GM18526 (cell line): ENCODE results near the gene PPP1R12B.

ENCODE experiments used
- POLR2A ChIP-seq: IDR thresholded peaks from 3 replicates; pipeline ENCODE4 v1.6.1; 2011; ENCODE audit not compliant: insufficient read length; ENCODE audit errors: extremely low read depth

The PPP1R12B gene

DNA sequence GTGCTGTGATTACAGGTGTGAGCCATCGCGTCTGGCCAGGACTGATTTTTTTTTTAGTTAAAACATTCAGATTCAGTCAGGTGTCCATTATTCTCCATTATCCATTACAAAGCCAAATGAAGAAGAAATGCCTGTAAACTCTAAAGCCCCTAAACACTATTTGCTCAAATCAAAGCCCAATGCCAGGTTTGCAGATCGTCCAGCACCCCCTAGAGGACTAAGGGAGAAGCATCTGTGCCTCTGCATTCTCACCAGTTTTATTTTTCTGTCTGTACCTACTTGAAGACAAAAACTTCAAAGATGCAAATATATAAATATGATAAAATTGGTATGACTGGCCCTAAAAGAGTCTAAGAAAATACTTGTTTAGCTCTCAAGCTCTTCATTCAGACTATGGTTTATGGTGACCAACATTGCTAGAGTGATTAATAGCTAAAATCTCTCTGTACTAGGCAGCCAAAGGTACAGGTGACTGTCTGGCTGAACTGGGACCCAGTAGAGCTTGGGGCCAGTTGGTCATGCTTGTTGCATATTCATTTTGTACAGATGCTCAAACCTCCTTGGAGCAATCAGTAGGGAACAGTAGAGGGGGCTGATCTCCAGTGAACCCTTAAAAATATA, 223.3 kb downstream of the PPP1R12B start:
- TF ChIP-seq POLR2A, result no peak

DNA sequence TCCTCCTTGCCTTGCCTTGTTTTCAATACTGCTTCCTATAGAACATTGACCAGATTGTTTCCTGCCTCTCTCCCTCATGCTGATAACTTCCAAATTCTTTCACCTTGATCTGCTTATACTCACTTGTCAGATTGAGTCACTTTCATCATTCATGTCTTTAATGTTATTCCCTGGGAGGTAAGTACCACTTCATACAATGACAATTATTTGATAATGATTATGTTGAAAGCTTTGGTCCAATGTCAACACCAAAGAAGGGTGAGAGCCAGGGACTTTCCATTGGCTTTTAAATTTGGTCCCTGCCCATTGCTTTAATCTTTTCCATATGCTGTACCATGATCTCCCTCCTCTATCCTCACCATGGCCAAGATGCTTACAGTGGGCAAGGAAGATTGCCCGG, 224.4 kb downstream of the PPP1R12B start:
- no peak for TF ChIP-seq POLR2A

DNA sequence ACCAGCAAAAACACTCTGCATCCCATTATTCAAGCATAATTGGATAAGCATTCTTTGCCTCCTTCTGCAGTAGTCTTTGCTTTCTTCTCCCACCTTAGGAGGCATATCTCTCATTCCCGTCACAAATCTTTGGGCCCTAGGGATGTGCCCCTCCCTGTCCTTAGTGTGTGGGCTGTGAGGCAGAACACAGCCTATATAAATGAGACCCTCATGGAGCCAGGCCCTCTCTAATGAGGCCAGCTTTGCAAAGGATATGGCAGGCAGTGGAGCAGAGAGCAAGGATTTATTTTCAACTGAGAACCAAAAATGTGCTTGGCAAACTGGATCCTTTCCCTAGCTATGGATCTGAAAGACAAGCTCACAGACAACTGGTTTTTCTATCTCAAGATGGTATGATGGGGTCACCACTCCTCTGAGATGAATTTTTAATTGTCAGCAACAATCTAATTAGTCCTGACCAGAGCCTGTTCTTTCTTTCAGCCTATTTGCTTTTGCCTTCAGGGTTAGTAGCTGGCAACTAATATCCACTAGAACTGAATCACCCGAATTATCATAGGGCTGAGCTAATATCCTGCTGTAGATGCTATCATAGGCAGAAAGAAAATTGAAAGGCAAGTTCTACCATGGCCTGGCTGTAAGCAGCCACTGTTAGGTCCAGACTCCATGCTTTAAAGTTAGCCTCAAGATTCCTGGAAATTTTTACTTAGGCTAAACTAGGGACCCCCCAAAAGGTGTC, 227.6 kb downstream of the PPP1R12B start:
- TF ChIP-seq POLR2A, result no peak

DNA sequence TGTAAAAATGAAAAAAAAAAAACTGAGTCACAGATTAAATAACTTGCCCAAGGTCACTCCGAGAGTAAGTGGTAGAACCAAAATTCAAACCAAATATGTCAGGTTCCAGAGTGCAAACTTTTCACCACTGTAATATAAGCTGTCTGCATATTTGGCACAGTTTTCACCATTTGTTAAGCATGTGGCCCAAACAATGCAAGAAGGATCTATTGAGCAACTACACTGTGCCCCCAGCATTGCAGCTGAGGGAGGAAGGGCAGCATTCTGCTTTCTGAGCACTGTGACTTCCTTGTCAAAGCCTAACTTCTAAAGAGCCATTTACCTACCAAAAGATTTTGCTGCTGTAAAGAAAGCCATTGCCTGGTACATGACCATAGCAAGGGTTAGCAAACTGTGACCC, 228.3 kb downstream of the PPP1R12B start:
- no peak for TF ChIP-seq POLR2A

- TF ChIP-seq POLR2A, result no peak
These were observed 228.9 kb downstream of the PPP1R12B start for GRCh38 chr1:202577381-202577780.

DNA sequence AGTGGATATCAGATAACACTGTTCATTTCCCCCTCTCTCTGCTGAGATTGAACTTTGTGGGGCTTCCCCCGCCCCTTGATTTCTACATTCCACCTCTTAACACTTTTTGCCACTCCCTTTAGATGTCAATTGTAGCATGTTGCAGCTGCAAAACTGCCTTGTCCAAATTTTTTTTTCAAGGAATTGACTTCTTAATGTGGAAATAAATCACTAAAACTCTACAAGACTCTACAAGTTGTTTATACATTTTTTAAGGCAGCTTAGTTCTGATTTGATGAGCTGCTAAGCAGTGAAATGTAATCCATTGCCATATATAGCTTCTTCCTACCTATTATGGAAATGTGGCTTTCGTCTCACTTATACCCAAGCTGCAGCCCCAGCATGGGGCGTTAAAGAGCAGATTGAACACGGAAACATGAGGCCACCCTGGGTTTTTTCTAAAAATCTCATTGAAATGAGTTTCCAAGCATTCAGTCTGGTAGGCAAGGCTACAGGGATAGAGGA, 229.6 kb downstream of the PPP1R12B start:
- TF ChIP-seq POLR2A, result no peak

DNA sequence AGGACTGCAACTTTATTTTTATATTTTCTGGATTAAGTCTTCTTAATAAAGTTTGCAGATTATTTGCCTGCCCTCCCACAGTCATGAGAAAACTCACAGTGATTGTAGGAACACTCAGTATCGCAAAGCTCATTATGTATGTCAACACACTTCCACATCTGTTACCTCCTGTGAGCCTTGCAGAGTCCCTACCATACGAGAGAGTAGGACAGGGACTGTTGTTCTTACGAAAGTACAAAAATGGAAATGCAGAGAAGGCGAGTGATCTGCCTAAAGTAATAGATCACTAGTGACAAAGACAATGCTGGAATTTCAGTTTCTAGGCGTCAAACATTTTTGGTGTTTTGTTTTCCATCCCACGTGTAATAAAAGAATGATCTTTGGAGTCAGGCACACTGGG, 230.1 kb downstream of the PPP1R12B start:
- no peak for TF ChIP-seq POLR2A

DNA sequence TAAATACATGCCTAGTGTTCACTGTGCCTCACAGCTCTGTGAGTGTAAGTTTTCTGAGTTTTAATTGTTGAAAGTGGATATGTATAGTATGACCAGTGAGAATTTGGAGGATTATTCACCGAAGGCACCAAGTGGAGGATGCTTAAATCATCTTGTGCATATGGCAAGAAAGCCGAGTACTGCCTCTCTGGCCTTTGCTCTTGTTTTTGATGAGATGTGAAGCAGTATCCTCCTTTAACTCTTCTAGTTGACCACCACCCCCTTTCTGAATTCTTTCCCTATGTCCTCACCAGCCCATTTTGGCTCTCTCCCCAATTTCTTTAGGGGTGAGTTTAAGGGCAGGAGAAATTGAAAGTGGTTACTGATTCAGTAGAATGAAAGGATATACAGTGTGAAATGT, 231.3 kb downstream of the PPP1R12B start:
- no peak for TF ChIP-seq POLR2A

DNA sequence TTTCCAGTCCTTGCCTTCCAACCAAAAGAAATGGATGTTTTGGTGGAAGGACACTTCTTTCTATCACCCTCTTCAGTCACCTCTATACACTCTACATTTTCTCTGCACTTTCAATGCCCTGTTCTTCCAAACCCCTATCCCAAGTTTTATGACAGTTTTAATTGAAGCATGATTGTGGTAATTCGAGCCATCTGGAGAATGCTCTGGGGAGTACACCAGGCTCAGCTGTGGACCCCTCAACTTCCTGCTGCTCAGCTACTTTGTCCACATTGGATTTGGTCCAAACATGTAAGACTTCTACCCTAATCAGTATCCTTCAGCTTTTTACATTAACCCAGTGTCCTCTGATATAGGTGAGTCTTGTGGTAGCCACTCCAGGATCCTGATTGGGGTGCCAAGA, 232.1 kb downstream of the PPP1R12B start:
- no peak for TF ChIP-seq POLR2A

DNA sequence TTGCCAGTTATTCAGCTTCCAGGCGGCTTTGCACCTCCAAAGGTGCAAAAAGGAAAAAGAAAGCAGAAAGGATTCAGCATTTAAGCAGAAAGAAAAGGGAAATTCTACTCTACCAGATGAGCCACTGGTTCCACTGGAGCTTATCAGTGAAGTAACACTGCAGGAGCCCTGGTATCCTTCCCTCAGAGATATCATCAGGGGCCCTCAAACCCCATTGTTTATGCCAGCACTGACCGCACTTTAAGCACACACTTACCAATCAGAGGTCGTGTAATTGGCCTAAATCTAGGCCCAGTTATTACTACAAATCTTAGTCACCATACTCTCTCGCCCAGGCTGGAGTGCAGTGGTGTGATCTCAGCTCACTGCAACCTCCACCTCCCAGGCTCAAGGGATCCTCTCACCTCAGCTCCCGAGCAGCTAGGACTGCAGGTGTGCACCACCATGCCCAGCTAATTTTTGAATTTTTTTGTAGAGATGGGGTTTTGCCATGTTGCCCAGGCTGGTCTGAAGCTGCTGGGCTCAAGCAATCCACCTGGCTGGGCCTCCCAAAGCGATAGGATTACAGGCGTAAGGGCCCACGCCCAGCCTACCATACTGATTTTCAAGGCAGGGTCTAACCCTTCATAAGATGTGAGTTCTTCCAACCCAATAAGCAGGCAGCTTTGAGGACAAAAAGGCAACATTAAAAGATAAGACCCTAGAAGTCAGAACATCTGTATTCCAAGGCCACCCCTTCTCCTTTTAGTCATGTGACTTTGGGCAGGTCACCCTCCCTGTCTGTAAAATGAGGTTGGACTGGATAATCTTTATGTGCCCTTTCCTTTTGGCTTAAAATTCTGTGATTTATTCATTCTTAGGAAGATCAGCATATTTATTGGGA, 236.4 kb downstream of the PPP1R12B start:
- TF ChIP-seq POLR2A, result no peak

- TF ChIP-seq POLR2A, result no peak
These were observed 237.1 kb downstream of the PPP1R12B start for GRCh38 chr1:202585590-202585933.

DNA sequence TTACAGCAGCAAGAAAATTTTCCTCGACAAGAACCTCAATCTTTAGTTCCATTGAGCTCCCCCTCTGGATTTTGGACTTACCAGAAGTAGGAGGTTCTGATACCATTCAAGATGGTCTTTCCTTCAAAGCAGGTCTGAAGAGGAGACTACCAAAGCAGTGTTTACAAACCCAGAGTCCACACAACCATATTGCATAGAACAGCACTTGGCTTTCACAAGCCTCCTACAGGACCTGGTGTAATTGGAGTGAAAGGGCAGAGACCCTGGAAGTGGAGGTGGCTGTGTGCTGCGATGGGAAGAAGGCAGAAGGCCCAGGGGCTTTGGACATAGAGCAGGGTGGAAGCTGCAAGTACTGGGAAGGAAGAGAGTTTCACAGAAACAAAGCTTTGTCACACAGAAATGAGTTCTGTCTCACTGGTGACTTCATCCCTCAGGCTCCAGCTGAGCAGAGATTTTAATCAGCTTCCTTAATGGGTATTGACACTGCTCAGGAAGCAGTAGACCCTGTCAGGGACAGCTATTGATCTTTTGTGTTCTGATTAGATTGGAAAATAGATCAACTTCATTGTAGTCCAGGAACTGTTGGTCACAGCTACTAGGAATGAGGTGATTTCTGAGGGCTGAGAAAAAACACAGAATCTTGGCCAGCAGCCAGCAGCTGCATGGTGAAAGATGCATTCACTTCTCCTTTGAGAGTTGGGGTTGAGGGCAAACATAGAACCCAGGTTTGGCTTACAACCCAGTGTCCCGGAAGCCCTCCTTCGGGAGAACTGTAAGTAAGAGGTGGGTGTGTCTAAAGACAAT, 237.7 kb downstream of the PPP1R12B start:
- TF ChIP-seq POLR2A, result no peak

- TF ChIP-seq POLR2A, result no peak
These were observed 238.4 kb downstream of the PPP1R12B start for GRCh38 chr1:202586871-202587270.

GRCh38 chr1:202587859-202588485, 239.5 kb downstream of the PPP1R12B start:
- no peak for TF ChIP-seq POLR2A
